HEK293 (cell line): ENCODE data around the gene THYN1.

ENCODE experiments used
- CTCF ChIA-PET: fragments of 350-600 bp; formaldehyde crosslinking; extraction: SDS; loops from one replicate; lab custom pipeline; 2021; ENCODE audit warnings: antibody characterized with exemption; lab: Yijun Ruan, JAX
- POLR2A ChIA-PET: fragments of 300-600 bp; formaldehyde crosslinking; extraction: SDS; loops from one replicate; lab custom pipeline; 2020; ENCODE audit warnings: antibody characterized with exemption, inconsistent platforms; lab: Yijun Ruan, JAX
- H3K27ac ChIP-seq: fragments of 200-500 bp; sonication (Bioruptor generic); 2 replicates; pipeline ENCODE4 v1.5.1; 2014; ENCODE audit warnings: low read depth, low read length, control low read depth, inconsistent platforms; ENCODE audit errors: extremely low read depth
- H3K36me3 ChIP-seq, 2 experiments: fragments of 200-500 bp in 1 of 2; sonication (Bioruptor generic) in 1 of 2; 1 replicate in 1 of 2; 2 replicates in 1 of 2; pipeline ENCODE4 v1.5.1; 2014 to 2017; ENCODE audit warnings: inconsistent platforms in 2 of 2, low read length in 2 of 2; ENCODE audit not compliant: control insufficient read depth in 2 of 2, insufficient read depth in 1 of 2
- H3K4me1 ChIP-seq: fragments of 200-500 bp; sonication (Bioruptor generic); 2 replicates; pipeline ENCODE4 v1.5.1; 2014; ENCODE audit warnings: mild to moderate bottlenecking, low read length, inconsistent platforms; ENCODE audit not compliant: control insufficient read depth, insufficient read depth
- H3K4me3 ChIP-seq: 2 replicates; pipeline ENCODE4 v1.5.1; 2011; ENCODE audit warnings: low read depth, mild to moderate bottlenecking, control low read depth, low read length, moderate library complexity
- H3K9me3 ChIP-seq: fragments of 200-500 bp; sonication (Bioruptor generic); 2 replicates; pipeline ENCODE4 v1.5.1; 2014; ENCODE audit warnings: low read depth, low read length, inconsistent platforms; ENCODE audit not compliant: control insufficient read depth, insufficient read depth
- BCL11A ChIP-seq: fragments of 450-650 bp; formaldehyde crosslinking; IDR thresholded peaks from 2 replicates; pipeline ENCODE4 v1.5.1; 2016; ENCODE audit warnings: low read depth, missing biosample characterization, missing genetic modification characterization
- OSR2 ChIP-seq: fragments of 450-650 bp; formaldehyde crosslinking; IDR thresholded peaks from 2 replicates; pipeline ENCODE4 v1.5.1; 2016; ENCODE audit warnings: missing biosample characterization, missing genetic modification characterization
- PRDM10 ChIP-seq: fragments of 450-650 bp; formaldehyde crosslinking; IDR thresholded peaks from 2 replicates; pipeline ENCODE4 v1.5.1; 2016; ENCODE audit warnings: missing biosample characterization, missing genetic modification characterization
- PRDM6 ChIP-seq: fragments of 450-650 bp; formaldehyde crosslinking; IDR thresholded peaks from 2 replicates; pipeline ENCODE4 v1.5.1; 2017; ENCODE audit warnings: missing biosample characterization, missing genetic modification characterization
- SP7 ChIP-seq: fragments of 450-650 bp; formaldehyde crosslinking; IDR thresholded peaks from 2 replicates; pipeline ENCODE4 v1.5.1; 2016; ENCODE audit warnings: missing biosample characterization, missing genetic modification characterization
- WT1 ChIP-seq: fragments of 450-650 bp; formaldehyde crosslinking; IDR thresholded peaks from 2 replicates; pipeline ENCODE4 v1.5.1; 2016; ENCODE audit warnings: missing biosample characterization, missing genetic modification characterization
- ZBTB1 ChIP-seq: fragments of 450-650 bp; formaldehyde crosslinking; IDR thresholded peaks from 2 replicates; pipeline ENCODE4 v1.5.1; 2016; ENCODE audit warnings: missing biosample characterization, missing genetic modification characterization
- ZBTB8A ChIP-seq: fragments of 450-650 bp; formaldehyde crosslinking; IDR thresholded peaks from 2 replicates; pipeline ENCODE4 v1.5.1; 2016; ENCODE audit warnings: missing biosample characterization, missing genetic modification characterization
- ZFP69B ChIP-seq: fragments of 450-650 bp; formaldehyde crosslinking; IDR thresholded peaks from 2 replicates; pipeline ENCODE4 v1.5.1; 2016; ENCODE audit warnings: missing biosample characterization, missing genetic modification characterization
- ZNF18 ChIP-seq: fragments of 450-650 bp; formaldehyde crosslinking; IDR thresholded peaks from 2 replicates; pipeline ENCODE4 v1.5.1; 2016; ENCODE audit warnings: missing biosample characterization, missing genetic modification characterization
- ZNF214 ChIP-seq: fragments of 450-650 bp; formaldehyde crosslinking; IDR thresholded peaks from 2 replicates; pipeline ENCODE4 v1.5.1; 2017; ENCODE audit warnings: missing biosample characterization, mild to moderate bottlenecking, missing genetic modification characterization, borderline replicate concordance
- ZNF221 ChIP-seq: fragments of 450-650 bp; formaldehyde crosslinking; IDR thresholded peaks from 2 replicates; pipeline ENCODE4 v1.5.1; 2017; ENCODE audit warnings: missing biosample characterization, missing genetic modification characterization, borderline replicate concordance
- ZNF280D ChIP-seq: fragments of 450-650 bp; formaldehyde crosslinking; IDR thresholded peaks from 2 replicates; pipeline ENCODE4 v1.5.1; 2016; ENCODE audit warnings: missing biosample characterization, missing genetic modification characterization
- ZNF324 ChIP-seq: fragments of 450-650 bp; formaldehyde crosslinking; IDR thresholded peaks from 2 replicates; pipeline ENCODE4 v1.5.1; 2016; ENCODE audit warnings: missing biosample characterization, missing genetic modification characterization
- ZNF341 ChIP-seq: fragments of 450-650 bp; formaldehyde crosslinking; IDR thresholded peaks from 2 replicates; pipeline ENCODE4; 2016; ENCODE audit warnings: low read depth, missing biosample characterization, missing genetic modification characterization
- ZNF366 ChIP-seq: fragments of 450-650 bp; formaldehyde crosslinking; conservative IDR thresholded peaks from 2 replicates; pipeline ENCODE4 v1.5.1; 2016; ENCODE audit warnings: missing biosample characterization, missing genetic modification characterization
- ZXDB ChIP-seq: fragments of 450-650 bp; formaldehyde crosslinking; IDR thresholded peaks from 2 replicates; pipeline ENCODE4 v1.5.1; 2016; ENCODE audit warnings: missing biosample characterization, missing genetic modification characterization

The THYN1 gene

GRCh38 chr11:134275534-134276395, 22.6 kb upstream of the THYN1 start, which contains the start of gene GLB1L3 (continued):
- TF ChIP-seq ZNF280D (no peak), ZXDB (tag by site-specific recombination) (0 out of 2 replicates have a peak, but pooled peaks have one; percentile 48), ZBTB8A (peak; percentile 83), SP7 (tag by site-specific recombination) (peak; percentile 70), ZNF366 (tag by site-specific recombination) (0 out of 2 replicates have a peak, but pooled peaks have one; percentile 23), ZBTB1 (tag by site-specific recombination) (no peak), WT1 (tag by site-specific recombination) (0 out of 2 replicates have a peak, but pooled peaks have one; percentile 41), ZNF221 (tag by site-specific recombination) (no peak), ZNF214 (no peak), BCL11A (tag by site-specific recombination) (no peak), ZNF324 (tag by site-specific recombination) (no peak), OSR2 (tag by site-specific recombination) (no peak), ZNF341 (tag by site-specific recombination) (peak; percentile 59)
- TF ChIP-seq, all 188 proteins: peak for 44

- TF ChIP-seq PRDM6 (tag by site-specific recombination) (peak; percentile 54), ZFP69B (tag by site-specific recombination) (no peak), PRDM10 (tag by site-specific recombination) (0 out of 2 replicates have a peak, but pooled peaks have one; percentile 40), ZNF18 (tag by site-specific recombination) (no peak)
- Histone ChIP-seq H3K27ac (peak overlapping the region; percentile 69; the same call in 1 of the 2 replicates), H3K9me3 (no peaks in the 10 kb centered on the region), H3K4me3 (peak overlapping the region; percentile 52), H3K36me3 (peaks cover 0 to 3% of the 10 kb centered on the region in 2 experiments; a peak in 1 of 3 replicates), H3K4me1 (peaks cover 7% of the 10 kb centered on the region)
- ChIA-PET CTCF (interaction anchor here (0.8 to 5.4 kb wide), 6 partner anchors 12 to 31 kb away, joined by 3 to 35 read pairs (median 4); no protein-coding TSS in a partner anchor), POLR2A (interaction anchor here (1.2 to 3.0 kb wide), 6 partner anchors 11 to 137 kb away, joined by 3 to 27 read pairs (median 4); partner anchors contain the start of genes ACAD8, B3GAT1, NCAPD3 and VPS26B)
Measured at GRCh38 chr11:134275188-134275533, 22.0 kb upstream of the THYN1 start.
